IMR-90 (cell line): ENCODE results near the gene DEAF1. TPM values are rescaled to one million over a fixed set of nuclear protein-coding genes. Genes with fewer than 3 reads are reported as not detected.
A peak's percentile ranks its signal among the peaks of the same experiment; 100 is the strongest.

ENCODE experiments used
- ATAC-seq: fragments of 200-7000 bp; cut with Tn5 transposase; 2 replicates; pipeline ENCODE4 v1.9.1; 2020; ENCODE audit warnings: low read depth, mild to moderate bottlenecking, moderate library complexity
- BruUV-seq: library from RNA; stranded (reverse); fragments of 400-500 nt; replicated peaks from 2 replicates; lab custom pipeline; 2021; lab: Mats Ljungman, UMichigan
- CTCF ChIA-PET: fragments of 300-600 bp; formaldehyde crosslinking; extraction: SDS; loops from one replicate; lab custom pipeline; 2021; ENCODE audit warnings: antibody characterized with exemption; lab: Yijun Ruan, JAX
- POLR2A ChIA-PET: fragments of 300-600 bp; sonication (Branson Sonifier 250); formaldehyde crosslinking; loops from one replicate; lab custom pipeline; 2022; ENCODE audit warnings: antibody characterized with exemption; ENCODE audit not compliant: unreplicated experiment; lab: Charles Lee
- DNase-seq: peaks from one replicate; pipeline ENCODE4 v3.0.0; 2013
- H2AFZ ChIP-seq: replicated peaks from 2 replicates; pipeline ENCODE3; 2013; ENCODE audit warnings: low read length, mild to moderate bottlenecking; ENCODE audit not compliant: poor library complexity
- H2AK5ac ChIP-seq: 2 replicates; pipeline ENCODE4 v1.6.1; 2013; ENCODE audit warnings: low read depth, low read length, inconsistent platforms
- H2AK9ac ChIP-seq: replicated peaks from 2 replicates; pipeline ENCODE3; 2013; ENCODE audit warnings: mild to moderate bottlenecking, low read depth, low read length, moderate library complexity; ENCODE audit not compliant: poor library complexity
- H2BK120ac ChIP-seq: 2 replicates; pipeline ENCODE4 v1.6.1; 2013; ENCODE audit warnings: low read depth, low read length, inconsistent platforms
- H2BK15ac ChIP-seq: 3 replicates; pipeline ENCODE4 v1.6.1; 2013; ENCODE audit warnings: low read depth, low read length, inconsistent platforms
- H2BK20ac ChIP-seq: 2 replicates; pipeline ENCODE4 v1.6.1; 2013; ENCODE audit warnings: low read depth, mild to moderate bottlenecking, inconsistent platforms, low read length, moderate library complexity
- H2BK5ac ChIP-seq: 2 replicates; pipeline ENCODE4 v1.6.1; 2013; ENCODE audit warnings: mild to moderate bottlenecking, low read depth, low read length, inconsistent platforms; ENCODE audit not compliant: poor library complexity, severe bottlenecking
- H3K14ac ChIP-seq: replicated peaks from 2 replicates; pipeline ENCODE4 v1.6.1; 2013; ENCODE audit warnings: low read depth, low read length, inconsistent platforms
- H3K18ac ChIP-seq: 2 replicates; pipeline ENCODE4 v1.6.1; 2013; ENCODE audit warnings: low read depth, low read length, control low read depth
- H3K23ac ChIP-seq: 2 replicates; pipeline ENCODE4 v1.6.1; 2013; ENCODE audit warnings: low read depth, low read length, inconsistent platforms
- H3K27ac ChIP-seq: 2 replicates; pipeline ENCODE4 v1.5.1; 2013; ENCODE audit warnings: mild to moderate bottlenecking, control low read depth, low read length; ENCODE audit not compliant: insufficient read depth
- H3K27me3 ChIP-seq: 2 replicates; pipeline ENCODE4 v1.6.1; 2013; ENCODE audit warnings: low read length; ENCODE audit not compliant: control insufficient read depth, insufficient read depth
- H3K36me3 ChIP-seq: 2 replicates; pipeline ENCODE4 v1.6.1; 2013; ENCODE audit warnings: low read length, mixed read lengths; ENCODE audit not compliant: control insufficient read depth, insufficient read depth
- H3K4ac ChIP-seq: 2 replicates; pipeline ENCODE4 v1.6.1; 2013; ENCODE audit warnings: low read depth, low read length, inconsistent platforms
- H3K4me1 ChIP-seq: 2 replicates; pipeline ENCODE4 v1.6.1; 2013; ENCODE audit warnings: low read length, mixed read lengths; ENCODE audit not compliant: control insufficient read depth, insufficient read depth
- H3K4me2 ChIP-seq: 2 replicates; pipeline ENCODE4 v1.6.1; 2013; ENCODE audit warnings: low read depth, mild to moderate bottlenecking, control low read depth, low read length, moderate library complexity
- H3K4me3 ChIP-seq: 2 replicates; pipeline ENCODE4 v1.5.1; 2013; ENCODE audit warnings: low read depth, mild to moderate bottlenecking, control low read depth, low read length, moderate library complexity; ENCODE audit not compliant: insufficient read depth
- H3K56ac ChIP-seq: 2 replicates; pipeline ENCODE4 v1.6.1; 2013; ENCODE audit warnings: low read length, inconsistent platforms; ENCODE audit not compliant: insufficient read depth; ENCODE audit errors: extremely low read depth
- H3K79me1 ChIP-seq, 2 experiments: 2 replicates each; pipeline ENCODE4 v1.6.1; 2013; ENCODE audit warnings: low read length in 2 of 2, inconsistent platforms in 1 of 2, low read depth in 1 of 2
- H3K9ac ChIP-seq: 2 replicates; pipeline ENCODE4 v1.6.1; 2013; ENCODE audit warnings: low read depth, low read length, control low read depth
- H3K9me1 ChIP-seq: 2 replicates; pipeline ENCODE4 v1.6.1; 2013; ENCODE audit warnings: low read length, inconsistent platforms; ENCODE audit not compliant: insufficient read depth
- H3K9me3 ChIP-seq: 2 replicates; pipeline ENCODE4 v1.6.1; 2013; ENCODE audit warnings: low read length; ENCODE audit not compliant: control insufficient read depth, insufficient read depth
- H4K20me1 ChIP-seq: 2 replicates; pipeline ENCODE4 v1.6.1; 2013; ENCODE audit warnings: low read length, inconsistent platforms; ENCODE audit not compliant: insufficient read depth
- H4K5ac ChIP-seq: 2 replicates; pipeline ENCODE4 v1.6.1; 2013; ENCODE audit warnings: mild to moderate bottlenecking, low read depth, low read length, control low read depth
- H4K8ac ChIP-seq, 2 experiments: 2 replicates each; pipeline ENCODE4 v1.6.1; 2013; ENCODE audit warnings: low read depth in 2 of 2, low read length in 2 of 2, control low read depth in 1 of 2, inconsistent platforms in 1 of 2
- H4K91ac ChIP-seq: 2 replicates; pipeline ENCODE4 v1.6.1; 2013; ENCODE audit warnings: low read depth, low read length, inconsistent platforms; ENCODE audit not compliant: insufficient read depth
- BHLHE40 ChIP-seq: fragments of 150-350 bp; IDR thresholded peaks from 2 replicates; pipeline ENCODE4 v1.6.1; 2016; ENCODE audit warnings: mild to moderate bottlenecking, low read depth, low read length
- CEBPB ChIP-seq: IDR thresholded peaks from 2 replicates; pipeline ENCODE4 v1.6.1; 2012; ENCODE audit warnings: low read depth, low read length, improper control_type of control experiment
- CHD1 ChIP-seq: IDR thresholded peaks from 2 replicates; pipeline ENCODE4 v1.6.1; 2012; ENCODE audit warnings: low read depth, low read length, improper control_type of control experiment
- CTCF ChIP-seq: conservative IDR thresholded peaks from 2 replicates; pipeline ENCODE4 v1.5.1; 2012; ENCODE audit warnings: mild to moderate bottlenecking, low read depth, low read length, improper control_type of control experiment
- ELK1 ChIP-seq: fragments of 150-350 bp; IDR thresholded peaks from 2 replicates; pipeline ENCODE4 v1.6.1; 2016; ENCODE audit warnings: low read depth, mild to moderate bottlenecking, low read length, moderate library complexity, borderline replicate concordance
- MAFK ChIP-seq: IDR thresholded peaks from 2 replicates; pipeline ENCODE4 v1.6.1; 2012; ENCODE audit warnings: low read depth, low read length, improper control_type of control experiment
- MAZ ChIP-seq: IDR thresholded peaks from 2 replicates; pipeline ENCODE4 v1.6.1; 2012; ENCODE audit warnings: low read depth, mild to moderate bottlenecking, low read length, improper control_type of control experiment, moderate library complexity, borderline replicate concordance
- MXI1 ChIP-seq: IDR thresholded peaks from 2 replicates; pipeline ENCODE4 v1.6.1; 2012; ENCODE audit warnings: low read depth, mild to moderate bottlenecking, low read length, moderate library complexity, borderline replicate concordance
- NFE2L2 ChIP-seq: fragments of 150-350 bp; IDR thresholded peaks from 2 replicates; pipeline ENCODE4 v1.6.1; 2016; ENCODE audit warnings: low read depth, mild to moderate bottlenecking, low read length
- POLR2A ChIP-seq: IDR thresholded peaks from 2 replicates; pipeline ENCODE4 v1.6.1; 2012; ENCODE audit warnings: mild to moderate bottlenecking, low read depth, low read length
- RAD21 ChIP-seq: IDR thresholded peaks from 2 replicates; pipeline ENCODE4 v1.6.1; 2012; ENCODE audit warnings: low read length, improper control_type of control experiment
- RCOR1 ChIP-seq: IDR thresholded peaks from 2 replicates; pipeline ENCODE4 v1.6.1; 2012; ENCODE audit warnings: mild to moderate bottlenecking, low read length, improper control_type of control experiment; ENCODE audit not compliant: insufficient replicate concordance
- RFX5 ChIP-seq: IDR thresholded peaks from 2 replicates; pipeline ENCODE4 v1.8.0; 2012; ENCODE audit warnings: low read depth, mild to moderate bottlenecking, low read length, moderate library complexity
- SMC3 ChIP-seq: fragments of 150-350 bp; IDR thresholded peaks from 2 replicates; pipeline ENCODE4 v1.6.1; 2016; ENCODE audit warnings: low read depth, mild to moderate bottlenecking, antibody characterized with exemption, low read length, moderate library complexity
- USF2 ChIP-seq: fragments of 150-350 bp; IDR thresholded peaks from 2 replicates; pipeline ENCODE4 v1.6.1; 2017; ENCODE audit warnings: mild to moderate bottlenecking, antibody characterized with exemption, low read length, low read depth
- WGBS, 2 experiments: methylation state at CpG; one replicate each; pipeline versions ENCODE4 v1.1.5 to v1.1.7; 2013; ENCODE audit warnings: missing lambda C conversion rate in 2 of 2; ENCODE audit not compliant: insufficient read length in 1 of 2; ENCODE audit errors: extremely low coverage in 2 of 2; 5-methylcytosine and 5-hydroxymethylcytosine counted together
- dilution Hi-C: fragments of 300-500 bp; cut with HindIII; formaldehyde crosslinking; loops from one replicate; pipeline ENCODE4 v1.14.3; 2018; ENCODE audit warnings: low sequenced_read_pairs; ENCODE audit not compliant: unreplicated experiment
- in situ Hi-C: fragments of 300-500 bp; cut with MboI; formaldehyde crosslinking; loops from 3 replicates; pipeline ENCODE4 v1.14.3; 2019; ENCODE audit warnings: low sequenced_read_pairs, inconsistent platforms, mixed read lengths
- intact Hi-C: fragments of 100-400 bp; cut with micrococcal nuclease; formaldehyde crosslinking; loops from 2 replicates; pipeline ENCODE4 v1.10.0; 2022
- polyA plus RNA-seq, 3 experiments: library from polyadenylated mRNA; depleted of rRNA; stranded (reverse); fragments of >200 nt; gene quantifications; 2 replicates each; pipeline ENCODE4 v1.2.3, GENCODE V29; 2012; ENCODE audit warnings: low replicate concordance in 1 of 3
- total RNA-seq: library from RNA; depleted of rRNA; stranded (reverse); fragments of >200 nt; gene quantifications from 2 replicates; pipeline ENCODE4 v1.2.3, GENCODE V29; 2012

The DEAF1 gene
- total and polyA plus RNA-seq, 2 of the 4 experiments (the other 2 are of a cell fraction): 22.9 to 31.6 TPM

DNA sequence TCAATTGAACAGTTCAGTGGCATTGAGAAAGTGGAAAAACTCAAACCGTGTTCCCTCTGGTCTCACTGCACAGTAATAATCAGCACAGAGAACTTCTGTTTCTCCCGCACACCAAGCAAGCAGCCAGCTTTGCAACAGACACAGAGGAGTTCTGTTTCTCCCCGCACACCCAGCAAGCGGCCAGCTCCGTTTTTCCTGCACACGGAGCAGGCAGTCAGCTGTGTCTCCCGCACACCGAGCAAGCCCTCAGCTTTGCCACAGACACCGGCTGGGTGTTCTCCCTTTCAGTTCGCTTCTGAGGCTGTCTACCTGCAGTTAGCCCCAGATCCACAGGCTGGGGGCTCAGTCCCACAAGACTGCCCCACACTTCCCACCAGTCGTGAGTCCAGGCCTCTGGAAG, 42.3 kb upstream of the DEAF1 start:
- Histone ChIP-seq H2BK120ac (no peak overlapping the region), H3K4ac (no peak overlapping the region), H4K20me1 (no peaks in the 10 kb centered on the region), H3K9ac (no peak overlapping the region), H3K27ac (no peak overlapping the region), H2BK20ac (no peak overlapping the region), H3K4me1 (0 out of 2 replicates have a peak, but pooled peaks cover 1% of the 10 kb centered on the region), H3K9me1 (0 out of 2 replicates have a peak, but pooled peaks cover 2% of the 10 kb centered on the region), H3K56ac (no peak overlapping the region), H2BK15ac (no peak overlapping the region), H2AK5ac (no peak overlapping the region), H3K4me2 (no peak overlapping the region), H2AFZ (peak overlapping the region; percentile 46), H3K14ac (no peak overlapping the region), H3K4me3 (no peak overlapping the region), H3K27me3 (peaks cover 15% of the 10 kb centered on the region; the same call in 1 of the 2 replicates), H3K23ac (no peak overlapping the region), H2AK9ac (no peak overlapping the region), H2BK5ac (no peak overlapping the region), H4K5ac (no peak overlapping the region), H3K9me3 (no peaks in the 10 kb centered on the region), H4K8ac (no peak overlapping the region), H3K36me3 (no peaks in the 10 kb centered on the region), H3K79me1 (no peaks in the 10 kb centered on the region), H3K18ac (no peak overlapping the region), H4K91ac (no peak overlapping the region)
- WGBS, 2 experiments: 50% methylated on average over 9 of the region's 11 CpGs; no CpG with 5 or more reads in 1 of the 2 experiments
- intact Hi-C loops: no loop called here
- no TSS peak for BruUV-seq
- dilution Hi-C loops: no loop called here
- in situ Hi-C loops: loop anchor here (5.0 kb wide), 1 partner anchor 75 kb away; no protein-coding TSS in a partner anchor
- peak; percentile 35; the same call in 1 of the 2 replicates for ATAC-seq
- DNase-seq: no peak
- ChIA-PET CTCF (interaction anchor here (1.7 kb wide), 1 partner anchor 10 kb away, joined by 4 read pairs; the partner anchor contains the start of gene TALDO1), POLR2A (no interaction called here)
- TF ChIP-seq RAD21 (no peak), CEBPB (no peak), NFE2L2 (no peak), RCOR1 (no peak), MAZ (no peak), POLR2A (no peak), CHD1 (no peak), USF2 (no peak), SMC3 (no peak), CTCF (no peak), MXI1 (no peak), ELK1 (no peak; the same call in 1 of the 2 replicates), RFX5 (no peak), BHLHE40 (no peak), MAFK (no peak)
